Hematopoietic multipotent progenitor cell treated with erythropoietin and hydrocortisone succinate and interleukin-3 and kit ligand, for 17 days (in vitro differentiated cells): ENCODE results near the gene MICALL2.

Experiments
- DNase-seq: peaks from one replicate; pipeline ENCODE4 v3.0.0-alpha.2; 2015; ENCODE audit warnings: low spot score

MICALL2 gene

DNA sequence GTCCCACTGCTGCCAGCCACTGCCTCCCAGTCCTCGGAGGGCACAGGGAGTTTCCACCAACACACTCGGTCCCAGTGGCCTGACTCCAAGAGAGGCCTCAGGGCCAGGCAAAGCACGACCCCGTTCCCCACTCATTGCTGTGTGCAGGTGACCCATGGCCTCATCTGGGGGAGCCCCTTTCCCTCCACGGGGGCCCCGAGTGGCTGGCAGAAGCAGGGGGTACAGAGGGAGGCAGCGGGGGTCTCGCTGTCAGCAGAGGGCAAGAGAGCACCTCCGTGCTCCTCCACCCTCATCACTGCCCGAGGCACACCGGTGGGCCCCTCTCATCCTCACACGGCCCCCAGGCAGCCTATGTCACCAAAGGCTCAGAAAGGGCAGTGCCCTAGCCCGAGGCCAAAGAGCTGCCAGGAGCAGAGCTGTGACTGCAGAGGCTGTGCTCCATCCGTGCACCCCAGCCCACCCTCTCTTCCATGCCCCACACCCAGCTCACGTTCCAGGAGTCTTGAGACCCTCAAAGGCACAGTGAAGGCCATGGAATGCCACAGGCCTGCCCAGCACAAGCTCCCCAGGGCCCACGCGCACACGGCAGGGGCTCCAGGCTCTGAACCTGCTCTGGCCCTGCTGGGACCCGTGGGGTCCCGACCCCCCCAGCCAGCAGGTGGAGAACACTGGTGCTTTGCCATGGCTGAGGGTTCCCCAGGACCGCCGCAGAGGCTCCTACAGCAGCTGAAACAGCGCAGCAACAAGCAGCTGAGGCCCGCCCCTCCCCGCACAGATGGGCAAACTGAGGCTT, 25.9 kb downstream of the MICALL2 start:
- no peak for DNase-seq

DNA sequence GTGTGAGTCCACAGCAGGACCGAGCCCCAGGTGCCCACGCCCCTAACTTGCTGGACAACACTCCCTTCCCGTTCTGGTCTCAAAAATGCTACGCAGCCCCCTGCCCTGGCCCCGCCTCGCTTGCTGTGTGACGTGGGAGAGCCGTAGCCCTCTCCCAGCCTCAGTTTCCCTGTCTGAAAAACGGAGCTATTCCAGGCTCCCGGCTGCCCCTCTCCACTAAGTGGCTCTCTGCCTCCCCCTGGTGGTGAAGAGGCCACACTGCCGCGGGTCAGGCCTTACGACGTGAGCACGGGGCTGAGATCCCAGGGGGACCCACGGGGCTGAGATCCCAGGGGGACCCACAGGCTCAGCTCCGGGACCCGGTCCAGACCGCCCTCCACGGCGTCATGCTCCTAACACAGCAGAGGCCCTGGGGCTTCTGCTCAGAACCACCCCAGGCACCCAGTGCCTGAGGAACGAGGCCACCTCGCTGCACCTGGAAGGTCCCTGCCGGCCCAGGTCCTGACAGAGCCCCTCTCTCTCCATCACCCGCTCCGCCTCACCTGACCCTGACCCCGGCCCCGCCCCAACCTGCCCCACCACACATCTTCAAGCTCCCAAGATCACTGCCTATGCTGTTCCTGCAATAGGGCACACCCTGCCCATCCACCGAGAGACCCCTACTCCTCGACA, 26.7 kb downstream of the MICALL2 start:
- DNase-seq: peak; percentile 86

DNA sequence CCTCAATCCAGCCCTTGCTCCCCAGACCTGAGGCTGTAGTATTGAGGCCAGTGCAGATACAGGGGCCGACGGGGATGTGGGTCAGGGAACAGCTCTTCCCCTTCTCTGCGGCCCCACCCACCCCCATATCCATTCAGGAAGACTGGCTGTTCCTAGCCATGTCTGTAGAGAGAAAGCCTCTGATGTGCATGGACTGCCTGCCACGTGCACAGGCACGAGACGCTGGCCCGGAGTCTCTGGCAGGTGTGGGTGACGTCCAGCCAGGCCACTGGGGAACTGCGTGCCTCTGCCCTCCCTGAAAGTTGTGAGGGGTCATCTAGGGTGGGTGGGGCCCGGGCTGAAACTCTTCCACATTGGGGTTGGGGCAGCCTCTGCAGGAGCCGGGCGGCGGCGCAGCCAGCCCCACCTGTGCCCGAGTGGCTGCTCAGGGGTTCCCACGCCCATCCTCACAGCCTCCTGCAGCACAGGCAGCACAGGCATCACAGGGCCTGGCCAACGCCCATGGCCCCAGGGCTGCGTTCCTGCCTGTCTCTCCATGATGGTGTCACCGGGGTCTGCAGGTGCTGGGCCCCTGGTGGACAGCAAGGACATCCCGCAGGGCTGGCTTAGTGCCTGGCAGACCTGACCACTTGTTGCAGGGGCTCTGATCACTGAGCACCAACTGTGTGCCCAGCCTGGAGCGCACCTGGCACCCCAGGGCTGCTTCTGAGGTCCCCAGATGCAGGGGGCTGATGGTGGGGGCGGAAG, 27.5 kb downstream of the MICALL2 start:
- no peak for DNase-seq

DNA sequence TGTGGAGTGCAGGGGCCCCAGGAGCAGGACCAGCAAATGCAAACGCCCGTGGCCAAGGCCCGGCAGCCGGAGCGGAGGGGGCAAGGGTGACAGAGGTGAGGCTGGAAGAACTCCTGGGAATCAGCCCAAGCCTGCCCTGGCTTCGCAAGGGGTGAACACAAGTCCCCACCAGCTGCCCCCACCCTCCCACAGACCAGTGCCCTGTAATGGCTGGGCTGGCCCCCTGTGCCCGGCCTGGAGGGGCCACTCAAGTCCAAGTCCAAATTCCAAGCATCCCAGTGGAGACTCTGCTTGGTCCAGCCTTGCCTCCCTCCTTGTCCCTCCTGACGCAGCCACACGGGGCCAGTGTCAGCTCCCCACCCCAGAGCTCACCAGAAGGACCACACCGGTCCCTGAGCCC, 28.0 kb downstream of the MICALL2 start:
- no peak for DNase-seq

DNA sequence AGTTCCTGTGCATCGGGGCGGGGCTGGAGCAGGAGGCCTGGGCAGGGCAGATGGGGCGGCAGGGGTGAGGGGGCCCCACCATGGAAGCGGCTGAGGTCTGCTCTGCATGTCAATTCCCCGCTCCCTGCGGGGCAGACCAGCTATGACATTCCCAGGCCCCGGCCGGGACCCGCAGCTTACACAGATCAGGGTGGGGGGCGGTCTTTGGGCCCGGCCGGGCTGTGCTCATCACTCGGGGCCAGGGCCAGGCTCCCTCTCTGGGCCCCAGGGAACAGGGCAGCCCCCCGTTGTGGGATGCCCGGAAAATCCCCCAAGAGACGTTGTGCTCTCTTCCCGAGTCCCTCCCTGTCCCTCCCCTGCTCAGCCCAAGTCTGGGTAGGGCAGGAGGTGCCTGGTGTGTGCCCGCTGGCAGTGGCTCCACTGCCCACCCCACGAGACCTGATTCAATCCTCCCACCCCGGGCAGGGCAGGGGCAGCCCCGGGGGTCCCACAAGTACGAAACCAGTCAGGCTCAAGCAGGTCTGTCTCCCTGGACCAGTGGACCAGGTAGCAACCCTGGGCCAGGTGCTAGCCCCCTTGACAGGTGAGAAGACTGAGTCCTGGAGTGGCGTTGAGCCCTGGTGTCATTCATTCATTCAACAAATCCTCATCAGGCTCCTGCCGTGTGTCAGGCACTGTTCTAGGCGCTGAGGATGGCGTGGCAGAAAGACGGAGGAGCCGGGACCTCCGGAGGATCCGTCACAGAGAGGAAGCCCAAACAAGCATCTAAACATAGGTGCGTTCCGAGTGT, 29.0 kb downstream of the MICALL2 start:
- no peak for DNase-seq

DNA sequence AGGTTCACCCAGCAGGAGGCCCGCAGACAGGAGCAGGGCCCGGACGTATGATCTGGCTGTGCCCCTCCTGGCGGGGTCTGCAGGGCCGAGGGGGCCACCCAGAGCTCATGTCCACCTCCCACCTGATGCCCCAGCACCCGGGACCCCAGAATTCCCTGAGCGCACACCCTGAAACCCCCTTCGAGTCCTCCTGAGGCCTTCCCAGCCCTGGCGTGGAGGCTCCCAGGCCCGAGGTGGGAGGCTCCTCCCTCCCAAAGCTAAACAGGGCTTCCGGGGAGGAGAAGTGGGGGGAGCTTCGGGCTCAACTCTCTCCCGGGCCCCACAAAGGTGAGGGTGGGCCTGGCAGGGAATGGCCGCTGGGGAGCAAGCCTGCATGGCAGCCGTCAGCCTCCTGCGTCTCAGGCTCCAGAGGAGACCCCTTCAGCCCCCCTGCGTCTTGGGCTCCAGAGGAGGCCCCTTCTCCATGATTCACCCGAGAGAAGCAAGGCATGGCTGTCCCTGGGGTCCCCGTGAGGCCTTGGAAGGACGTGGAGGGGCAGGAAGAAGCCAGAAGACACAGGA, 30.2 kb downstream of the MICALL2 start:
- DNase-seq: no peak

DNA sequence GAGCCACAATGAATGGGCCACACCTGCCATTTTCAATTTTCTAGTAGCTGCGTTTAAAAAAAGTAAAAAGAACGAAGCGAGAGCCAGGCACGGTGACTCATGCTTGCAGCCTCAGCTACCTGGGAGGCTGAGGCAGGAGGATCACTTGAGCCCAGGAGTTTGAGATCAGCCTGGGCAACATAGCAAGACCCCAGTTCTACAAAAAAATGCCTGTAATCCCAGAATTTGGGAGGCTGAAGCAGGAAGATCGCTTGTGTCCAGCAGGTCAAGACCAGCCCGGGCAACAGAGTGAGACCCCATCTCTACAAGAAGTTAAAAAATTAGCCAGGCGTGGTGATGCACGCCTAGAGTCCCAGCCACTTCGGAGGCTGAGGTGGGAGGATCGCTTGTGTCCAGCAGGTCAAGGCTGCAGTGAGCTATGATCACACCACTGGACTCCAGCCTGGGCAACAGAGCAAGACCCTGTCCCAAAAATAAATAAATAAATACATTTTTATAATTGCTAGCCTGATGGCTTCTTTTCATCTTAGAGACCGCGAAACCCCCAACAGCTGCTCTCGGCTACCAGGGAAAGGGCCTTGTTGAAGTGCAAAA, 32.1 kb downstream of the MICALL2 start:
- DNase-seq: no peak

DNA sequence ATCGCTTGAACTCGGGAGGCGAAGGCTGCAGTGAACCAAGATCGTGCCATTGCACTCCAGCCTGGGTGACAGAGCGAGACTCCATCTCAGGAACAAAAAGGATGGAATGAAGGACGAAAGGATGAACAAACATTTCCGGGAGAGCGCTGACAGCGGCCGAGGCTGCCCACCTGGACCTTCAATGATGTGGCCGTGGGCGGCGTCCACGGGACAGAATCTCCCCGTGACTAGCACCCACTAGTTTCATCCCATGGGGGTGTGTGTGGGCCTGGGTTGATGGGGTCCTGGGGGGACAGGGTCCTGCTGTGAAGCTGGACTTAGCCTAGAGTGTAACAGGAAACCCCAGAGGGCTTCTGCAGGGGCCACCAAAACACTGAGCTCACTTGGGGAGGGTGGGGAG, 32.8 kb downstream of the MICALL2 start:
- no peak for DNase-seq

DNA sequence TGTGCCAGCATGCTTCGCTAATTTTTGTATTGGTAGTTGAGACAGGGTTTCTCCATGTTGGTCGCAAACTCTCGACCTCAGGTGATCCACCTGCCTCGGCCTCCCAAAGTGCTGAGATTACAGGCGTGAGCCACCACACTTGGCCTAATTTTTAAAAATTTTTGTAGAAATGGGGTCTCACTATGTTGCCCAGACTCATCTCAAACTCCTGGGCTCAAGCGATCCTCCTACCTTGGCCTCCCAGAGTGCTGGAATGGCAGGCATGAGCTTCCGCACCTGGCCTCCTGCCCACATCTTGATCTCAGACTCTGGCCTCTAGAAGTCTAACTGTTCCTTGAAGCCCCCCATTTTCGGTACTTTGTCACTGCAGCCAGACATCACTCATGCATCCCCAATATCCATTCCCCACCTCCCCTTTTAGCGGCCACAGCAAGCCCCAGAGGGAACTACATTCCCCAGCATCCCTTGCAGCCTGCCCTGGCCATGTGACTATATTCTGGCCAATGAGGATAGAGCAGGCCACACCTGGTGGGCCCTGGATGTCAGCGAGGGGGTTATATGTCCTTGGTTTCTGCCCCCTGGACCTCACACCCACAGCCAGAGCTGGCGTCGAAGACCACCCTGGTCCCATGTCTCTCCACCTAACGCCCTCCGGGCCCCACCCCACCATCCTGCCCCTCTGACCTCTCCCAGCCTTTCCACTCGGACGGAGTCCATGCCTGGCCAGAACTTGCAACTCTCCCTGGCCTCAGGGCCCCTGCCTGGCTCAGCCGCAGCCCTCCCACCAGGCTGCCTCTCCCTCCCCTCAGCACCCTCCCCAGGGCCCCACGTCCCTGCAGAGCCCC, 33.8 kb downstream of the MICALL2 start:
- no peak for DNase-seq

DNA sequence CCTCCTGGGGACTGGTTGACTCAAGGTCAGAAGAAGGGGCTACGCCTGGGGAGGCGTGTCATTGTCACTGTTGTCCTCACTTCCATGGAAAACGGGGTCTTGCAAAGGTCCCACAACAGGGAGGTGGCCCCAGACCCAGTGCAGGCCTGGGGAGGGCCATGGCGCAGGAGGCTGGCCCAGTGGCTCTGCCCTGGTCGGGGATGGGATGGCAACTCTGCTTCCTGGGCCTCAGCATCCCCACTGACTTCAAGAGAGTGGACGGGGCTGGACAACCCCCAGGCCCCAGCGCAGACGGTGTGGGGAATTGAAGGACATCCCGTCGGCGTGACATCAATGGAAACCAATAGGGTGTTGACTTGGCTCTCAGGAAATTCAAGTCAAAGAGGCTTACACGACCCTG, 35.2 kb downstream of the MICALL2 start:
- DNase-seq: no peak

DNA sequence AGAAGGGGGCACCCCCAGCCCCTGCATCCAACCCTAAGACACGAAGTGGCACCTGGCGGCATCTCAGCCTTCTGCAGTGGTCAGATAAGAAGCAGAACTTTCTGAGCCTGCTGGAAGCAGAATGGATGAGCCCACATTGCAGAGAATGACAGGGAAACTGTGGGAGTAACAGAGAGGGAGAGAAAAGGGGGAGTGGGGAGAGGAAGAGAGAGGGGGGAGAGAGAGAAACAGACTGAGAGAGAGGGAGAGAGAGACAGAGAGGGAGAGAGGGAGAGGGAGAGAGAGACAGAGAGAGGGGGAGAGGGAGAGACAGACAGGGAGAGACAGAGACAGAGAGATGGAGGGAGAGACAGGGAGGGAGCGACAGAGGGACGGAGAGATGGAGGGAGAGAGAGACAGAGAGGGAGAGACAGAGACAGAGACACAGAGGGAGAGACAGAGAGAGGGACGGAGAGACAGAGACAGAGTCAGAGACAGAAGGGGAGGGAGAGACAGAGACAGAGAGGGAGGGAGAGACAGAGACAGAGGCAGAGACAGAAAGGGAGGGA, 35.9 kb downstream of the MICALL2 start:
- no peak for DNase-seq

DNA sequence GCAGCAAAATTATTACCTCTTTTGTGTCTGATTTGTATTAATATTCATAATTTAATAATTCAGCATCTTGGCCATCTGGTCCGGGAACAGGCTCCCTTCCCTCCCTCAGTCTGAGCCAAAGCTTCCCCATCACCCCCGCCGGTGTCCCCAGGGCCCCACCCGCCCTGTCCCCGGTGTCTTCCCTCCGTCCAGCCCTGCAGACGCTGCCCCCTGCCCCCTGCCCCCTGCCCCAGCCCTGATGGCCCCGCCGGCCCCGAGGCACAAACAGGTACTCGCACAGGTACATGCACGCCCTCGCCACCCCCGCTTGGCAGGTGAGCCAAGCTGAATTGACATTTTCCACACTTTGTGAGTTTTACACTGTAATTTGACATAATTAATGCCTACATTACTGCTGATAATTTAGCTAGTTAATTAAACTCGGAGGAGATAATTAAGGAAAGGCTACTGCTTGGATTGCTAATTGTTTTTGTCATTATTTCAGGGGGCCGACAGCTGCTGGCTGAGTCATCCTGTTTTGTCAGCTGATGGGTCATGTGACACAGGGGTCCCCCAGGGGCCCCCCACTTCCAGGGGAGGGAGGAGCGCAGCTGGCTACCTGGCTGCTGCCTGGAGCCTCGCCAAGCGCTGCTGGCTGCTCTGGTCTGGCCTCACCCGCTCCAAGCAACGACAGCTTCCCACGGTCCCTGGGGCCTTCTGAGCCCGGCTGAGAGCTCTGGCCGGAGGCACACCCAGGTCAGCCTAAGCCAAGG, 36.6 kb downstream of the MICALL2 start:
- DNase-seq: no peak

DNA sequence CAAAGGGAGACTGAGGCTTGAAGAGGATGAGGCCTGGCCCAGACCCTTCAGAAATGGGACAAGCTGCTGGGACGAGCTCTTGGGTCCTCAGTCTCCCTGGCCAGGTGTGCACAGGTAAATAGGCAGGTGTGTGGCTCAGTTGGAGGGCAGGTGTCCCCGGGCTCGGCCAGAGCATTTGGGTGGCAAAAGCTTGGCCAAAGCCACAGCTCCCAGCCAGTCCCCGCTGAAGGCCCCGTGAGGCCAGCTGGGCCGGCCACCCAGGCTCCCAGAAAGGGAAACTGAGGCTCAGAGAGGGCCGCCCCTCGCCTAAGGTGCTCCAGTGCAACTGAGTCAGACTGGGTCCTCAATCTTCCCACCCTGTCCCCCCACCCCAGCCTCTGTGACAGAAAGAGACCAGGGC, 37.3 kb downstream of the MICALL2 start:
- no peak for DNase-seq

DNA sequence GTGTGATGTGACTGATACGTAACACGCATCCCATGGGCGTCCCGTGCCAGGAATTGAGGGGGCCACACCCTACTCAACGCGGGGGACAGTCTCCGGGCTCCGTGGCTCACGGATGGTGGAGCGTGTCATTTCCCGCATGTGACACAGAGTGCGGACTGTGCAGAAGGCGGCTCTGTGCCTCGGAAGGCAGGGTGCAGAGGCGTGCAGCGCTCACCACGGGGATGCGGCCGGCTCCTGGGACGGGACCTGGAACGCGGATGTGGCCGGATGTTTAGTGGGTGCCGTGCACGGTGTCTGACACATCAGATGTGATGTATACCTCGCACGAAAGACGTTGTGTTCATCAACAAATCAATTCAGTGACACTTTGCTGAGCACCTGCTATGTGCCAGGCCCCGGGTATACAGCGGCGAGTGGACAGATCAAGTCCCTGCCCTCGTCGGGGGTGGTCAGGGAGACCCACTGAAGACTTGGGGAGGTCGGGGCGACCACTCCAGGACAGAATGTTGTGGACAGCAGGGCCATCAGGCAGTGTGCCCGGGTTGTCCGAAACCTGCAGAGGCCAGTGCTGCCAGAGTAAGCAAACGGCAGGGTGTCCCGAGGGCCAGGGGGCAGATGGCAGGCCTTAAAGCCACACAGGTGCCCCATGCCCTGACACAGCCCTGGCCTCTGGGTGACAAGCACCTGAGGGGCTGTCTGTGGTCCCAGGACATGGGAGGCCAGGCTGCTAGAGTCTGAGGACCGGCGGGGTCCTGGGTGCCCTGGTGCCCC, 38.1 kb downstream of the MICALL2 start:
- DNase-seq: no peak

DNA sequence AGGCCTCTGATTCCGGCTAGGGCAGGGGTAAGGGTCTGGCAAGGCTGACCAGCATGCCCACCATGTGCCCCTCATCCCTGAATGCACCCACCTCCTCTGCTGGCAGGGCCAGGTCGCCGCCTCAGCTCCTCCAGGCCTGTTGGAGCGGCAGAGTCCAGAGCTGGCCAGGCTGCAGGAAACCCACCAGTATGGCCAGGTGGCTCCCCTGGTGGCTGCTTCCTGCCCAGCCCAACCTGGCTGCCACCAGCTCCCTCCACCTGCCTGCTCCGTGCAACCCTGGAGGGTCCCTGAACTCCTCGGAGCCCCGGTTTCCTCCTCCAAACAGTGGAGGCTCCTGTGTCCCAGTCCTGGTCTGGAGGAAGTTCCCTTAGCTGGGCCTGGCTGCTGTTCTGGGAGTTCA, 39.6 kb downstream of the MICALL2 start:
- DNase-seq: no peak

DNA sequence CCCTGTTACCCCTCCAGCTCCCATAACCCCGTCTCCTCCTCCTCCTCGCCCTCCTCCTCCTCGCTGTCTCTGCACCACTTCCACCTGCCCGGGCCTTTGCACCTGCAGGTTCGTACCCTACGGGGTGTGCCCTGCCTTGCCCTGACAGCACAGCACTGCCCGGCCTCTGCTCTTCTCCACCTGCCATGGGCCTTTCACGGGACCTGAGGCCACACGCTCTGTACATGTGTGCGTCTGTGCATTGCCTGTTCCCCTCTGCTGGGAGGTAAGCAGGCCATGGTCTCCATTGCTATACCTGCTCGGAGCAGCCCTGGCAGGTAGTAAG, 40.0 kb downstream of the MICALL2 start:
- DNase-seq: no peak

DNA sequence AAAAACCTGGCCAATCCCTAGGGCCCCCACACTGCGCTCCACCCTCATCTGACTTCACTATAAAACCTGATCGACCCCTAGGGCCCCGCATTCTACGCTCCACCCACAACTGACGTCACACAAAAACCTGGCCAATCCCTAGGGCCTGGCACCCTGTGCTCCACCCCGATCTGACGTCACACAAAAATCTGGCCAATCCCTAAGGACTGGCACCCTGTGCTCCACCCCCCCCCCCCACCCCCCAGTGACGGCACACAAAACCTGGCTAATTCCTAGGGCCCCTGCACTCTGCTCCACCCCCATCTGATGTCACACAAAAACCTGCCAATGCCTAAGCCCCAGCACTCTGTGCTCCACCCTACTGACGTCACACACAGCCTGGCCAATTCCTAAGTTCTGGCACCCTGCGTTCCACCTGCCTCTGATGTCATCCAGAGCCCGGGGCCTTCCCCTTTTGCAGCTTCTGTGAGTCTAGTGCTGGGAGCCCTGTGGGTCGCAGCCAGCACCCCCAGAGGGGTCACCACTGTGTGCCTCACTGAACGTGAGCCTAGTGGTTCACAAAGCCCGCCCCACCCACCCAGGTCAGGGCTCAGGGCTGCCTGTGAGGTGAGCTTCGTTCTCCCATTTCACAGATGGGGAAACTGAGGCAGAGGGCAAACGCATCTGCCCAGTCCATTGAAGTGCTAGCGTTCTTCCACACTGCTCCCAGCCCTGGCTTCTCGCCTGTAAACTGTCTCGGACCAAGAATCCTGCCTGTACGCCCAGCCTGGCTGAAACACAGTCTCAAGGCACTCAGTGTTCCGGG, 40.6 kb downstream of the MICALL2 start:
- peak; percentile 40 for DNase-seq

DNA sequence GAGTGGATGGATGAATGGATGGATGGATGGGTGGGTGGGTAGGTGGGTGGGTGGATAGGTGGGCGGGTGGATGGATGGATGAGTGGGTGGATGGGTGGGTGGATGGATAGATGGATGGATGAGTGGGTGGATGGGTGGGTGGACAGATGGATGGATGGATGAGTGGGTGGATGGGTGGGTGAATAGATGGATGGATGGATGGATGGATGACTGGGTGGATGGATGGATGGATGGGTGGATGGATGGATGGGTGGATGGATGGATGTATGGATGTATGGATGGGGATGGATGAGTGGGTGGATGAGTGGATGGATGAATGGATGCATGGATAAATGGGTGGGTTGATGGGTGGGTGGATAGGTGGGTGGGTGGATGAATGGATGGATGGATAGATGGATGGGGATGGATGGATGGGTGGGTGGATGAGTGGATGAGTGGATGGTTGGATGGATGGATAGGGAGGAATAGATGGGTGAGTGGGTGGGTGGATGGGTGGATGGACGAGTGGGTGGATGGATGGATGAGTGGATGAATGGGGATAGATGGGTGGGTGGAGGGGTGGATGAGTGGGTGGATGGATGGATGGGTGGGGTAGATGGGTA, 43.8 kb downstream of the MICALL2 start:
- DNase-seq: no peak
